GM13976 (cell line): ENCODE measurements around the gene CD300A.

Experiments
- DNase-seq: peaks from one replicate; pipeline ENCODE4 v3.0.0; 2012; ENCODE audit warnings: low spot score
- in situ Hi-C: fragments of 300-500 bp; cut with MboI; formaldehyde crosslinking; loops from one replicate; pipeline ENCODE4 v1.12.0; 2022; ENCODE audit warnings: low sequenced_read_pairs, mixed read lengths, inconsistent platforms; ENCODE audit not compliant: unreplicated experiment
- TF ChIP-seq, protein P1 (sequence below): IDR thresholded peaks from 2 replicates; pipeline ENCODE4 v1.5.1; 2012; ENCODE audit warnings: borderline replicate concordance, mild to moderate bottlenecking; ENCODE audit not compliant: insufficient read depth; ENCODE audit errors: extremely low read depth, missing control alignments, control extremely low read depth

CD300A gene

DNA sequence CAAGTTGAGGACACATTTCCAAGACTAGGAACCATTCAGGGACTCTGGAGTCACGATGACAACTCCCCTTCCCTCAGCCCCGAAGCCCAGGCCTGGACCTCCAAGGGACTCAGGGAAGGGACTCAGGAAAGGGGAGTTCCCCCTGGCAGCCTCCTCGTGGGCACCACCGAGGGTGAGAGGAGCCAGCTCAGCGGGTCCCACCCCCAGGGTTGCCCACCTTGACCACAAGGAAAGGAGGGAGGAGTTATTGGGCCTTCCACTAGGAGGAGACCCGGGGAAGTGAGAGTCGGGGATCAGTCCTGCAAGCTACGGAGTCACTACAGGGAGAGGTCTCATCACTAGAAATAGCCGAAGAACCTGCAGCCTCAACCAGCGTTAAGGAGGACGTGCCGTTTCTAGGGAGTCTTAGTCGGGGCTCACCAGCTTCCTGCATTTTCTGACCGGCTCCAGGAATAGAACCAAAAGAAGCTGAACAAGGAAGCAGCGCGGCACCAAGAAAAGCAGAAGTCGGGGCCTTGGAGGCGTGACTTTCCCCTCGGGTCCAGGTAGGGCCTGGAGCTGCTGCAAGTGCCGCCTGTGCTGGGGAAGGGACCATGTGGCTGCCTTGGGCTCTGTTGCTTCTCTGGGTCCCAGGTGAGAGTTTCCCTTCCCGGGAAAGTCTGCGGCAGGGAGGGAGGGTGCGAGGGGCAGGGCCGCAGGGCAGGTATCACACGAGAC is at the start of gene CD300A:
CD300A (plus strand) TSS at position 524 of the 717 bp plus-strand sequence; CDS start at position 594, 70 bp downstream.
- in situ Hi-C loops = no loop called here
- no peak for DNase-seq
- TF ChIP-seq, protein P1, sequence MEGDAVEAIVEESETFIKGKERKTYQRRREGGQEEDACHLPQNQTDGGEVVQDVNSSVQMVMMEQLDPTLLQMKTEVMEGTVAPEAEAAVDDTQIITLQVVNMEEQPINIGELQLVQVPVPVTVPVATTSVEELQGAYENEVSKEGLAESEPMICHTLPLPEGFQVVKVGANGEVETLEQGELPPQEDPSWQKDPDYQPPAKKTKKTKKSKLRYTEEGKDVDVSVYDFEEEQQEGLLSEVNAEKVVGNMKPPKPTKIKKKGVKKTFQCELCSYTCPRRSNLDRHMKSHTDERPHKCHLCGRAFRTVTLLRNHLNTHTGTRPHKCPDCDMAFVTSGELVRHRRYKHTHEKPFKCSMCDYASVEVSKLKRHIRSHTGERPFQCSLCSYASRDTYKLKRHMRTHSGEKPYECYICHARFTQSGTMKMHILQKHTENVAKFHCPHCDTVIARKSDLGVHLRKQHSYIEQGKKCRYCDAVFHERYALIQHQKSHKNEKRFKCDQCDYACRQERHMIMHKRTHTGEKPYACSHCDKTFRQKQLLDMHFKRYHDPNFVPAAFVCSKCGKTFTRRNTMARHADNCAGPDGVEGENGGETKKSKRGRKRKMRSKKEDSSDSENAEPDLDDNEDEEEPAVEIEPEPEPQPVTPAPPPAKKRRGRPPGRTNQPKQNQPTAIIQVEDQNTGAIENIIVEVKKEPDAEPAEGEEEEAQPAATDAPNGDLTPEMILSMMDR = no peak

DNA sequence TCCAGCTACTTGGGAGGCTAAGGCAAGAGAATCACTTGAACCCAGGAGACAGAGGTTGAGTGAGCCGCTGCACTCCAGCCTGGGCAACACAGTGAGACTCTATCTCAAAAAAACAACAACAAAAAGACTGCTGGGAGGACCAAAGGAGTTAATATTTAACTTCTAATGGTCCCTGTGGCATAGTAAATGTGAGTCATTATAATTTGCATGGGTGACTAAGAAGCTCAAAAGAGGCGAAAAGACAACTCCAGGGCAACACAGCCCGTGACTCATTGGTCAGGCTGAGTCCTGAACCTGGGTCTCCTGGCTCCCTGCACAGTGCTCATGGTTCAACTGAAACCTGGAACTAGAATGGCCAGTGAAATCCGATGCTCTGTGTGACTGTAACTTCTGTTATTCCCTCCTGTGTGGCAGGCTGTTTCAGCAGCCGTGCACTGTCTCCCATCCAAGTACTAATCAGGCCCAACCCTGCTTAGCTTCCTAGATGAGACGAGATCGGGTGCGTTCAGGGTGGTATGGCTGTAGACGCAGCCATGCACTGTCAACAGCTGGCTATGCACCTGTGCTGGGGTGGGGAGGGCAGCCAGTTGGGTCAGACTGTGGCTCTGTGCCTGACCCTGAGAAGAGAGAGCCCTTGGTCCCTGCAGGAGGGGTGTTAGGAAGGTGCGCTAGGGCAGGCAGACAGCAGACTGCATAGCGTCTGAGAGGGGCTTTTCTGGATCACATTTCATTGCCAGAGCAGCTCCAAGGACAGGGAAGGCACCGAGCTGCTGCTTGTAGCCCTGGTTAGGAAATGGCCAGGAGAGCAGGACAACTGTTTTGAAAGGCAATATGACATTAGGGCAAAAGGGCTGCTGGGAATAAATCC is 49.0 kb upstream of the CD300A start:
- in situ Hi-C loops = no loop called here

DNA sequence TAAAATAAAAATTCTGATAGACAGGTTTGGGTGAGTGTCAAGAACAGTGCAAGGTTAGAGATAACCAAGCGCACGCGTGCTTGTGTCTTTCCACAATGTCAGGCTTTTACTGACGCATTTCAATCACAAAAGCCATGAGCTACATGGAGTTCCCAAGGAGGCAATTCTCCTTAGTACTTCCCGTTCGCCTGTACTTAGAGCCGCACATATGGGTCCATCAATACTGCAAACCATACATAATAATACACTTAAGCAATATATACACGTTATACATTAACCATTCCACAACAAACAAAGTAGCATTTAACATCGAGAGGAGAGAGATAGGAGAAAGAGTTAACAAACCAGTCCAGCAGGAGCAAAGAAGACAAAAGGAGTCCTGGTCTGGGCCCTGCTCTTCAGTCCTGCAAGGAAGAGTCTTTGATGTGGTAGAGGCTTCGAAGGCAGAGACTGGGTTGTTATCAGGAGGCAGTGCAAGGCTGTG is 46.5 kb upstream of the CD300A start:
- TF ChIP-seq, protein P1 = no peak
- DNase-seq = no peak
- in situ Hi-C loops = no loop called here

More for the DNA sequence above, 49.0 kb upstream of the CD300A start:
- peak; percentile 69 for DNase-seq
- TF ChIP-seq, protein P1 = no peak

DNA sequence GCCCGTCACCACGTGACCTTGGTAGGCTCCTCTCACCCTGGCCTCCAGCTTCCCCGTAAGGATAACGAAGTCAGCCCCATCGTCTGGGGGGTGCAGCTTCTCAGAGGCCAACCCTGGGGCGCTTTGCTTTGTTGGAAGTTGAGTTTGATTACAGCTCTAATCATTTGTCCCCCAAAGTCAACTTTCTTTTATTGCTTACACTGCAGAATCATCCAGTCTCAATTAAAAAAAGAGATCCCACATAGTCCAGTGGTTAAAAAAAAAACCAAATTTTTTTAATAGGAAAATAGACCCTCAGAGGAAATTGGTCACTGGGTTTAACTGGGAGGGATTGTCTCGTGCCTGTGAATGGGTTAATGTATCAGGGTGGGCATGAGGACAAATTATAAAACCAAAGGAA is 42.3 kb upstream of the CD300A start:
- in situ Hi-C loops = no loop called here
- TF ChIP-seq, protein P1 = no peak
- DNase-seq = no peak

DNA sequence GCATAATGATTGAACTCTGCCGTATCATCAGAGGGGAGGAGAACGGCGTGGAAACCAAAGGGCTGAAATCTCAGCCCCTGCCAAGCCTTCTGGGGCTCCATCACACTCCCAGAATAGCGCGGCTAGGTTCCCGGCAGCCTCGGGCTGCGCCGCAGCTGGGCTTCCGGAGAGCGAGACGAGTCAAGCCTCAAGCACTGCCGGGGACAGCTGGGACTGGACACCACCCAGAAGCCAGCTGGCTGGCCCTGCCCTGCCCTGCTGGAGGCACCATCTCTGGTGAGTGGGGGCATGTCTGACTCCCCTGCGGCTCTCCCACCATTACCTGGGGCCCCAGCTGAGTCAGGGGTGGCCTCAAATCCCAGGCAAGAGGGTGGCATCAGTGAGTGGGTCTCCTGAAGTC is 41.8 kb upstream of the CD300A start:
- no peak for DNase-seq
- TF ChIP-seq, protein P1 = no peak
- in situ Hi-C loops = no loop called here

DNA sequence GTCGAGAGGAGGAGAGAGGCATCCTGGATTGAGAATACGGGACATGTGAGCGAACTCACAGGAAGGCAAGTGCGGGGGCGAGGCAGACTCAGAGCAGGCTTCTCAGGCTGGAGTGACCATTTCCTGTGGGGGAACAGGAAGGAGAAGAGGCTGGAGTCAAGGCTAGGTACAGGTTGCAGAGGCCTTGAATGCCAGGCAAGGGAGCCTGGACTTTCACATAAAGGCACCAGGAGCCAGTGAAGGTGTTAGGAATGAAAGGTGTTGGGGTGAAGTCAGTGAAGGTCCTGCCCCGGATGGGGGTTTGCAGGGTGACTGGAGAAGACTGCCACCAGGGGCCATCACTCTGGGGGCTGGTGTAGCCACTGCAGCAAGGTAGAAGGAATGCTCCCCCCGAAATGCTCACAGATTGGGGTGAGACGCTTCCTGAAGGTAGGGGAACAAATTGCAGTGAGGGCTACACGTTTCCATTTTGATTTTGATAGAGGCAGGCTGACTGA is 39.8 kb upstream of the CD300A start:
- TF ChIP-seq, protein P1 = no peak
- no peak for DNase-seq
- in situ Hi-C loops = no loop called here
